ENCODE data around the gene CD68. TPM values are rescaled to one million over a fixed set of nuclear protein-coding genes. Genes with fewer than 3 reads are reported as not detected.
A peak's percentile ranks its signal among the peaks of the same experiment; 100 is the strongest.
"Not testable (repeated sequence)": the region's sequence is repeated elsewhere in the genome, so short reads cannot be mapped to it uniquely, and the experiment has no call there.

CD68 gene
- total and polyA plus RNA-seq, 2 donors = 9.1 to 73.7 TPM

- H3K36me3 ChIP-seq (ENCODE audit: insufficient read depth) = peaks cover 8% of the 10 kb centered on the region
- H3K4me3 ChIP-seq (ENCODE audit: low read depth, low read length) = no peak overlapping the region
- H3K4me1 ChIP-seq (ENCODE audit: insufficient read depth) = no peaks in the 10 kb centered on the region
- WGBS = 90% methylated on average over 23 of the region's 23 CpGs
- no peak for DNase-seq (ENCODE audit: extremely low spot score)
- H3K27ac ChIP-seq (ENCODE audit: low read depth) = no peak overlapping the region
Observed at GRCh38 chr17:7592422-7593021, 13.1 kb downstream of the CD68 start.

DNA sequence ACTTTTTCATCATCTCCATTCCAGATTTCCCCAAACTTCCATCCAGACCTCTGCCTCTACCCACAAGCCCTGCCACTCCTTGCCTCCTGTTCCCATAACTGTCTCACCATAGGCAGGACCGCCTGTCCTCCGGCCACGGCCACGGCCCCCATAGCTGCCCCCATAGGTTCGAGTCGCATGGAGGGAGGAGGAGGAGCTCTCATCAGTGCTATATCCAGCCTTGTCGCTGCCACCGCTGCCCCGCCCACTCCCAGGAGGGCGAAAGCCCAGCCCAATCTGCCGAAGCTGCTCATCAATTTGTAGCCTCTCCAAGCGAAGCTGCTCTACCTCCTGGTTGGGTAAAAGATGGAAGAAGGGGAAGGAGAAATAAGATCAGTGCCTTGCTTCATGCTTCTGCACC is 13.9 kb downstream of the CD68 start:
- WGBS = 81% methylated on average over 12 of the region's 12 CpGs
- no peak for DNase-seq (ENCODE audit: extremely low spot score)
- no peak overlapping the region for H3K27ac ChIP-seq (ENCODE audit: low read depth)
- no peaks in the 10 kb centered on the region for H3K4me1 ChIP-seq (ENCODE audit: insufficient read depth)
- peaks cover 8% of the 10 kb centered on the region for H3K36me3 ChIP-seq (ENCODE audit: insufficient read depth)
- H3K4me3 ChIP-seq (ENCODE audit: low read depth, low read length) = no peak overlapping the region

- H3K4me3 ChIP-seq (ENCODE audit: low read depth, low read length); H3K27ac ChIP-seq (ENCODE audit: low read depth); H3K36me3 ChIP-seq (ENCODE audit: insufficient read depth); H3K4me1 ChIP-seq (ENCODE audit: insufficient read depth); DNase-seq (ENCODE audit: extremely low spot score): not testable (repeated sequence)
- WGBS = 68% methylated on average over 5 of the region's 5 CpGs
Observed at GRCh38 chr17:7597561-7597960, 18.1 kb downstream of the CD68 start.

DNA sequence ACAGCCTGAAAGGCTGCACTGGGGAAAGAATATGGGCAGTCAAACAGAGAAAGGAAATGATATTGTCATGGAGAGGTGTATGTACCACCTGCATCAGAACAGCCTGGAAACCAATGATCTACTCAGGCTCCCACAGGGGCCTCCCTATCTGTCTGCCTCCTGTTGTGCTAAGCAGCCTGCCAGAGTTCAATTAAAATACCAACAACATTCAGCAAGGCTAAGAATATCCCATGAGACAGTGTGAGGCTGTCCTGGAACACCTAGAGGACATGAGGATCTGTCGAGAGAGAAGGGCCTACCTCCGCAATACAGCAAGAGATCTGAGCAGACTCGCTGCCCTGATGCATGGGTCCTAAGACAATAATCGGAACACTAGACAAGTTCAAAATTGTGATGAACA is 26.8 kb downstream of the CD68 start:
- peaks cover 10% of the 10 kb centered on the region for H3K36me3 ChIP-seq (ENCODE audit: insufficient read depth)
- WGBS = 95% methylated on average over 4 of the region's 4 CpGs
- H3K4me3 ChIP-seq (ENCODE audit: low read depth, low read length) = no peak overlapping the region
- H3K27ac ChIP-seq (ENCODE audit: low read depth) = no peak overlapping the region
- no peaks in the 10 kb centered on the region for H3K4me1 ChIP-seq (ENCODE audit: insufficient read depth)
- DNase-seq (ENCODE audit: extremely low spot score) = no peak

- peaks cover 1% of the 10 kb centered on the region for H3K36me3 ChIP-seq (ENCODE audit: insufficient read depth)
- 97% methylated on average over 2 of the region's 2 CpGs for WGBS
- peaks cover 7% of the 10 kb centered on the region for H3K4me1 ChIP-seq (ENCODE audit: insufficient read depth)
- no peak overlapping the region for H3K4me3 ChIP-seq (ENCODE audit: low read depth, low read length)
- DNase-seq (ENCODE audit: extremely low spot score) = no peak
- no peak overlapping the region for H3K27ac ChIP-seq (ENCODE audit: low read depth)
Observed at GRCh38 chr17:7610641-7611040, 31.2 kb downstream of the CD68 start.

DNA sequence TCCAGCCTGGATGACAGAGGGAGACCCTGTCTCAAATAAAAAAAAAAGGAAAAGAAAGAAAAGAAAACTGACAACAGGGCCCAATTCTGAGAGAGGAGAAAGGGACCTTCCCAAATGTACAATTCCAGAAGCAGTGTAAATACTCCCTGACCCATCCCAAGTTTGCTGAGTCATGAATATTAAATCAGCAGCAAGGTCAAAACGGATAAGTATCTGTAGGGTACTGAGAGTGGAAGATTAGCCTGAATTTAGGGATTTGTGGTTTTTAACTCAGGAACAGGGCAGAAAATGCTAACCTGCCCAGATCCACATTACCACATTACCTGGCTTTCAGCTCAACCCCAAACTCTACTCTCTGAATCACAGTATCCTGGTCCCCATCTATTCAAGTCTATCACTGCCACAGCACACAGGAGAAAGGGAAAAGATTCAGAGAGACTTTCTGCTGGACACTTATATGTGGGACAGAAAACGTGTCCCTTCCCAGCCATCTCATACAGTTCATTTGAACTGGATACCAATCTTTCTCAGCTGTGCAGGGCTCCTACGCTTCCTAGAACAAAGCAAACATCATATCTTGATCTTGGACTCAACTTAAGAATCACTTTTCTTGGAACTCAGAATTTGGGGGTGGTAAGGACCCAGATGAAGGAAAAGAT is 32.3 kb downstream of the CD68 start:
- H3K36me3 ChIP-seq (ENCODE audit: insufficient read depth) = no peaks in the 10 kb centered on the region
- H3K4me3 ChIP-seq (ENCODE audit: low read depth, low read length) = no peak overlapping the region
- 69% methylated on average over 3 of the region's 3 CpGs for WGBS
- no peak for DNase-seq (ENCODE audit: extremely low spot score)
- H3K27ac ChIP-seq (ENCODE audit: low read depth) = no peak overlapping the region
- peaks cover 7% of the 10 kb centered on the region for H3K4me1 ChIP-seq (ENCODE audit: insufficient read depth)

- DNase-seq (ENCODE audit: extremely low spot score) = no peak
- H3K36me3 ChIP-seq (ENCODE audit: insufficient read depth) = no peaks in the 10 kb centered on the region
- no peak overlapping the region for H3K27ac ChIP-seq (ENCODE audit: low read depth)
- H3K4me3 ChIP-seq (ENCODE audit: low read depth, low read length) = no peak overlapping the region
- peaks cover 7% of the 10 kb centered on the region for H3K4me1 ChIP-seq (ENCODE audit: insufficient read depth)
- WGBS = 98% methylated on average over 1 of the region's 1 CpG
Observed at GRCh38 chr17:7612294-7612640, 32.8 kb downstream of the CD68 start.

DNA sequence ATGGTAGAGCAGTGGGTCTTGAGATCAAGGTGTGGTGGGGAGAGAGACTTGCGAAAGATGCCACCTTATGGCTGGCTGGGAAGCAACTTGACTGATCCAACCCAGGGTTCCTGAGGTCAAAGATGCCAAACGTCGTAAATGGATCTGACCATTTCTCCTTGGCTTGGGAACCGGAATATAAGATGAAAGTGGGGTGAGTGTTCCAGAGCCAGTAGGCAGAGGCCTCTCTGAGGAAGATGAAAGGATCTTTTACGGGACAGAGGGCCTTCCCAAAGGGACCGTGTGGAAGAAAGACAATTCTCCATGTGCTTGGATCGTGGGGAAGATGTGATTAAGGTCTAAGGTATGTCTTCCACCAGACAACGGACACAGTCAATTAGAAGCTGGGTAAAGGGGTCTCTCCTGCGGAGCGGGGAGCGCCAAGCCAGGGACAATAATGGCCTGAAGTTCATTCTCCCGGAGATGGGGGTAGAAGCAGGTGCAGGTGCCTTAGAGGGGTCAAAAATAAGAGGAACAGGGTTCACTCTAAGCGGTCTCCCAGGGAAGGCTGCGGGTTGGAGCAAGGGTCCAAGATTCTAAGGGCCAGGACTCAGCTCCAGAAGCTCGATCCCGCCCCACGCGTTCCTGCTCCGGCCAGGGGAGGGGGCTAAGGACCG is 34.5 kb downstream of the CD68 start:
- peaks cover 7% of the 10 kb centered on the region for H3K4me1 ChIP-seq (ENCODE audit: insufficient read depth)
- 7% methylated on average over 20 of the region's 20 CpGs for WGBS
- peak overlapping the region; percentile 78 for H3K4me3 ChIP-seq (ENCODE audit: low read depth, low read length)
- H3K36me3 ChIP-seq (ENCODE audit: insufficient read depth) = no peaks in the 10 kb centered on the region
- peak overlapping the region; percentile 95 for H3K27ac ChIP-seq (ENCODE audit: low read depth)
- DNase-seq (ENCODE audit: extremely low spot score) = no peak

DNA sequence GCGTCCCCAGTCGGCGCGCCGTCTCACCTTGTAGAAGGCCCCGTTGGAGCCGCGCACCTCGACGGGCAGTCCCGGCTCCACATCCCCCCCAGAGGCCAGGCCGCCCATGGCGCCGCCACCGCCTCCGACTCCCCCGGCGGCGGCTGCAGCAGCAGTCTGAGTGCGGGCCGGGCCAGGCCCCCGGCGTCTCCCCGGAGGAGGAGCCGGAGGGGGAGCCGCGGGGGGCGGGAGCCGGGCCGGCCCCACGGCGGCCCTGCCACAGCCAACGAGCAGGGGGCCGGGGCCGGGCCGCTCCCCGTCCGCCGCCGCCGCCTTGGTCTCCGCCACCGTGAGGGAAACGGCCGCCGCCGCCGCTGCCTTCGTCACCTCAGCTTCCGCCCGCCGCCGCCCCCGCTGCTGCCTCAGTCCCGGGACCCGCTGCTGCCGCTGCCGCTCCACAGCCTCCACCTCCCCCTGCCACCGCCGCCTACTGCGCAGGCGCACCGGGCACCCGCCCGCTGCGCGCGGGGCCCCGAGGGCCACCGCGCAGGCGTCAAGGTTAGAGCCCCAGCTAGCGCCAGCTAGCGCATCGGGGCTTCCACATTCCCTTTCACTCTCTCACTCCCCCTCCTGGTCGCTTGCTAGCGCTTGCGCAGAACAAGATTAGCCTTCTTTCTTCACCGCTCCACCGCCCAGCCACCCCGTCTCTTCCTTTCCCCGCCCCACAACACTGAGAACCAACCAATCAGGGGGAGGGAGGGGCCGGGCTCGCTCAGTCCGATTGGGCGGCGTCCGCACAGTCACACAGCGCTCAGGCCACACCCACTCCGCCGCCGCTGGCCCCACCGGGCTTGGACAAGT is 35.2 kb downstream of the CD68 start, which contains the start of gene FXR2:
FXR2 (minus strand) TSS at position 473 of the 840 bp plus-strand sequence; CDS start at position 108, 365 bp downstream.
- H3K36me3 ChIP-seq (ENCODE audit: insufficient read depth) = no peaks in the 10 kb centered on the region
- peak; percentile 99 for DNase-seq (ENCODE audit: extremely low spot score)
- peak within 1 kb of the TSS; percentile 78 for H3K4me3 ChIP-seq (ENCODE audit: low read depth, low read length)
- WGBS = under 1% methylated on average over 92 of the region's 93 CpGs
- peak within 1 kb of the TSS; percentile 95 for H3K27ac ChIP-seq (ENCODE audit: low read depth)
- H3K4me1 ChIP-seq (ENCODE audit: insufficient read depth) = peaks cover 7% of the 10 kb centered on the region

- Histone ChIP-seq H3K36me3 (ENCODE audit: insufficient read depth) (no peaks in the 10 kb centered on the region), H3K4me1 (ENCODE audit: insufficient read depth) (peaks cover 7% of the 10 kb centered on the region), H3K4me3 (ENCODE audit: low read depth, low read length) (peak overlapping the region; percentile 17), H3K27ac (ENCODE audit: low read depth) (peak overlapping the region; percentile 69)
- 5% methylated on average over 28 of the region's 28 CpGs for WGBS
- DNase-seq (ENCODE audit: extremely low spot score) = no peak
Observed at GRCh38 chr17:7615265-7615747, 35.9 kb downstream of the CD68 start.

DNA sequence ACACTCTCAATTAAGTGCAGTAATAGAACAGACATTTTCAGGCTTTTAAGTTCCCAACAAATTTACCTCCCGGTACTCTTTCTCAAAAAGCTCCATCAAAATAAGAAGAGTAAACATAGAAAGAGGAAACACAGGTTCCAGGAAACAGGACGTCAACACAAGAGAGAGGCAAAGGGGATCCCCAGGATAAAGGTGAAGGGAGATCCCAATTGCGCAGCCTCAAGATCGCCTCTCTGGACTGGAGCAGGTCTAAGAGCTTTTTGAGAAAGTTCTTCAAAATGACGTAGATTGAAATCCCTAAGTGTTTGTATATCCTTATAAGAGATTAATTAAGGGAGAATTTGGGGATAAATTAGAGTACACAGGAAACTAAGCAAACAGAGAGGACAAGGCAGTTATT is 39.2 kb downstream of the CD68 start:
- Histone ChIP-seq H3K36me3 (ENCODE audit: insufficient read depth) (no peaks in the 10 kb centered on the region), H3K4me1 (ENCODE audit: insufficient read depth) (peaks cover 4% of the 10 kb centered on the region), H3K4me3 (ENCODE audit: low read depth, low read length) (no peak overlapping the region), H3K27ac (ENCODE audit: low read depth) (no peak overlapping the region)
- no peak for DNase-seq (ENCODE audit: extremely low spot score)
- WGBS = 78% methylated on average over 5 of the region's 5 CpGs

GRCh38 chr17:7620835-7621234 is 41.4 kb downstream of the CD68 start:
- whole genome bisulfite sequencing = 92% methylated on average over 8 of the region's 8 CpGs
- Histone ChIP-seq H3K36me3 (ENCODE audit: insufficient read depth) (no peaks in the 10 kb centered on the region), H3K4me1 (ENCODE audit: insufficient read depth) (no peaks in the 10 kb centered on the region), H3K27ac (ENCODE audit: low read depth) (no peak overlapping the region), H3K4me3 (ENCODE audit: low read depth, low read length) (no peak overlapping the region)
- no peak for DNase-seq (ENCODE audit: extremely low spot score)

- Histone ChIP-seq H3K4me3 (ENCODE audit: low read depth, low read length) (no peak overlapping the region), H3K36me3 (ENCODE audit: insufficient read depth) (no peaks in the 10 kb centered on the region), H3K4me1 (ENCODE audit: insufficient read depth) (no peaks in the 10 kb centered on the region), H3K27ac (ENCODE audit: low read depth) (no peak overlapping the region)
- DNase-seq (ENCODE audit: extremely low spot score) = no peak
- 84% methylated on average over 5 of the region's 5 CpGs for WGBS
Observed at GRCh38 chr17:7623661-7624060, 44.2 kb downstream of the CD68 start.
